Activated T-cell treated with anti-CD3 and anti-CD28 coated beads, Interleukin-2, amount 50 U/mL, for 4 hours (primary cell): ENCODE results near the gene PUS7L. TPM values are rescaled to one million over a fixed set of nuclear protein-coding genes. Genes with fewer than 3 reads are reported as not detected.
"Not testable (repeated sequence)": the region's sequence is repeated elsewhere in the genome, so short reads cannot be mapped to it uniquely, and the experiment has no call there.

ENCODE experiments used
- ATAC-seq, 2 donors: fragments of 200-7000 bp; cut with Tn5 transposase; one replicate each; pipeline ENCODE4 v1.10.0; 2021
- DNase-seq: peaks from one replicate; pipeline ENCODE4 v3.0.0-alpha.2; 2020
- H3K27me3 Mint-ChIP-seq: one replicate; pipeline ENCODE4 v1.8.0; 2021; ENCODE audit warnings: low read depth, mixed read lengths
- H3K36me3 Mint-ChIP-seq: one replicate; pipeline ENCODE4 v1.8.0; 2022; ENCODE audit warnings: mixed read lengths; ENCODE audit not compliant: insufficient read depth
- H3K4me1 Mint-ChIP-seq: one replicate; pipeline ENCODE4 v1.8.0; 2021; ENCODE audit warnings: low read depth, mixed read lengths
- H3K4me3 Mint-ChIP-seq: one replicate; pipeline ENCODE4 v1.8.0; 2021; ENCODE audit warnings: mild to moderate bottlenecking, moderate library complexity, mixed read lengths
- H3K9me3 Mint-ChIP-seq: one replicate; pipeline ENCODE4 v1.8.0; 2021; ENCODE audit warnings: mixed read lengths
- total RNA-seq, 3 donors: library from RNA; stranded (reverse); gene quantifications; one replicate each; pipeline ENCODE4 v1.2.1, GENCODE V29; 2021

PUS7L gene
- total RNA-seq, 3 donors from 2014 or later, result 21.2 to 23.4 (median 22.4) TPM

DNA sequence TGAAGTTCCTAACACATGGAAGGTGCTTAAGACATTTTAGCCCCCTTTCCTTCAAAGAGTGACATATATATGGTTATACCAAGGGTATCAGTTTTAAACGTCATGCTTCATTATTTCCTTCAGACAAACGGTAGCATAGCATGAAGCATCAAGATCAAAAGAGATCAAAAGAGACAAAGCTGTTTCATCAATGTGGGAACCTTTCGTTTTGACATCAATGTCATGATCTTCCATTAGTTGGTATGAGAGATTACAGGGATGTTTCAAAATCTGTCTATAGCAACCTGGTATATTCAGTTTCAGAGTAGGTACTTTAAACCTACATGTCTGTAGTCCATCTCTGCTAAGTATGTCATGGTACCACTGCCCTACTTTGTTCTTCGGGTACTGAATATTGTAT is 28.3 kb downstream of the PUS7L start:
- H3K4me3 Mint-ChIP-seq, result no peak overlapping the region
- H3K4me1 Mint-ChIP-seq, result peaks cover 6% of the 10 kb centered on the region
- no peak for DNase-seq
- H3K27me3 Mint-ChIP-seq, result no peaks in the 10 kb centered on the region
- H3K9me3 Mint-ChIP-seq, result no peaks in the 10 kb centered on the region
- peak; percentile 92 to 93 for ATAC-seq
- H3K36me3 Mint-ChIP-seq, result peaks cover 19% of the 10 kb centered on the region

DNA sequence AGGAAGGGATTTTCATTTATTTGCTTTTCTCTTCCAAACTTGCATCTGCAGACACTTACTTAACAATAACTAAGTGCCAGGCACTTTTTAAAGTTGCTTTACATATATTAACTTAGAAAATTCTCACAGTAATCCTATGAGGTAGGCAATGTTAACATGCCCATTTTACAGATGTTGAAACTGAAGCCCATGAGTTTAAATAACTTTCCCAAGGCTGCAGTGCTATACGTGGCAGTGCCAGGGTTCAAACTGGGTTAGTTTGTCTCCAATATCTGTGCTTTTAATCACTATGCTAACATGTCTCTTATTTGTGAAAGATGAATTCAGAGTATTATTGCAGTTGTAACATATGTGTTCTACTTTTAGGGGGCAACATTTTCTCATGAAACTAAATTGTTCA is 29.9 kb downstream of the PUS7L start:
- Mint-ChIP-seq H3K9me3 (no peaks in the 10 kb centered on the region), H3K36me3 (peaks cover 14% of the 10 kb centered on the region), H3K27me3 (no peaks in the 10 kb centered on the region), H3K4me3 (no peak overlapping the region), H3K4me1 (peaks cover 6% of the 10 kb centered on the region)
- ATAC-seq (no peak), DNase-seq (no peak)

DNA sequence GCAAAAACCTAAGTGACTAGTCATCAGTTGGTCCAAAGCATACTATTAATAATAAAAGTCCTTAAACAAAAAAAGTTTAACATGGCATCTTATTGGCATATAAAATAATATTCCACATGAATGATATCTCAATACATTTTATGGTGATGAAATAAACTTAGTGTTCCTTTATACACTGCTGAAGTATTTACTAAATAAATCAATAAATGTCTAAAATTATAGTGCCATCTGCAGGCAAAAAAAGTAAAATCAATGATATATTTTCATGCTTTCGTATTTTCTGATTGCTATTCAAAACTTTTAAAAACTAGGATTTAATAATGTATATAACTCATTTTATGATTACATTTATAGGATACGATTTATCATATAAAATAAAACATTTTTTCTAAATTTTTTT is 30.5 kb downstream of the PUS7L start:
- Mint-ChIP-seq H3K9me3 (no peaks in the 10 kb centered on the region), H3K4me3 (no peak overlapping the region), H3K27me3 (no peaks in the 10 kb centered on the region), H3K4me1 (peaks cover 6% of the 10 kb centered on the region), H3K36me3 (peaks cover 14% of the 10 kb centered on the region)
- DNase-seq (no peak), ATAC-seq (no peak)

DNA sequence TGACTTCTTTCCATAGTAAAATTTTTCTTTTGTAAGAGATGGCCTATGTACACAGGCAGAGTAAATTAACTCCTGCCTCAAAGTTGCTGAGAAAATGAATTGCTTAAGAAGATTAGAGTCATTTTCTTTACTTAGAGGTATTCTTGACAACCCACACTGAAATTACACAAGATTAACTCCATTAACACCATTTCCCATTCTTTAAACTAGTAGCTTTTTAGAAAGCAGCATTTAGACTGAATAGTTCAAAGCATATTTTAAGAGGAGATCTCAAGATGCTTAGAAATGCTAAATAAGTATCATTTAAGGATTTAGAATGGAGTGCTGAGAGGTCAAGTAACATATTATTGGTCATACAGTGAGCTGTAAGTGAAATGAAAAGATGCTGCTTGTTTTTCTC is 35.5 kb downstream of the PUS7L start:
- Mint-ChIP-seq H3K4me3 (no peak overlapping the region), H3K36me3 (peaks cover 10% of the 10 kb centered on the region), H3K4me1 (no peaks in the 10 kb centered on the region), H3K27me3 (no peaks in the 10 kb centered on the region), H3K9me3 (no peaks in the 10 kb centered on the region)
- DNase-seq, result no peak
- no peak for ATAC-seq

DNA sequence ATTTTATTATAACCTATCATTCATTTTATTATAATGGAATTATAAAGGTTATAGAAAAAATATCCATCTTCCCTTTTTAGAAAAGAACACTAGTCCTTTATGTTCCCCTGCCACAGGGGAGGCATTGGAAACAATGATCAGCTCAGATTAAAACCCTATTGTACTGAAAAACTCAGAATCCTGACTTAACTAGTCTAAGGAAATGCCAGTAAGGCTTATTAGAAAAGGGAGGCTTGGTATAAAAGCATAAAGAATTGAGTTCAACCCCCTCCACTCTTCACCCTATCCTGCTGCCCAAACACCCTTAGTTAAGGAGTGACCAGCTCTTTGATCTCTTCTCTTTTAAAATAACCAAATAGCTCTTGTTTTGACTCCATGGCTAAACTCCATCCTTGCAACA is 36.0 kb downstream of the PUS7L start:
- Mint-ChIP-seq H3K4me1 (no peaks in the 10 kb centered on the region), H3K36me3 (peaks cover 10% of the 10 kb centered on the region), H3K9me3 (no peaks in the 10 kb centered on the region), H3K27me3 (no peaks in the 10 kb centered on the region), H3K4me3 (no peak overlapping the region)
- ATAC-seq, result no peak
- DNase-seq, result no peak

DNA sequence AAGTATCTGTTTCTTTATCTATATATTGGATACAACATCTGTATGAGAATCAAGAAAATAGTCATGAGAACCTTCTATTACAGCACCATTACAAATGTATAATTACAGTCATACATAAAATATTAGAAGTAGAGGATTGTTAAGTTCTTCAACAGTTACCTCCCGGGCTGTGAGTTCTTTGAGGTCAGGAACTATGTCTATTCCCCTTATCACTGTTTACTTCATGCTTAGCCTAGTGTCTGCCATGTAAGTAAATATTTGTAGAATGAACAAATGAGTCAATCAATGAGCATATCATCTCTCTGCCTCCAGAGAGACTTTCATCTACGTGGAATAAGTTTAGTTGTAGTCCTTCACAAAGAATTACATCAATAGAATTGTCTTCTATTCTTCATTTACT is 47.2 kb downstream of the PUS7L start:
- Mint-ChIP-seq H3K27me3 (peaks cover 34% of the 10 kb centered on the region), H3K4me3 (no peak overlapping the region), H3K9me3 (peaks cover 16% of the 10 kb centered on the region), H3K4me1 (no peaks in the 10 kb centered on the region), H3K36me3 (no peaks in the 10 kb centered on the region)
- ATAC-seq (no peak), DNase-seq (no peak)

DNA sequence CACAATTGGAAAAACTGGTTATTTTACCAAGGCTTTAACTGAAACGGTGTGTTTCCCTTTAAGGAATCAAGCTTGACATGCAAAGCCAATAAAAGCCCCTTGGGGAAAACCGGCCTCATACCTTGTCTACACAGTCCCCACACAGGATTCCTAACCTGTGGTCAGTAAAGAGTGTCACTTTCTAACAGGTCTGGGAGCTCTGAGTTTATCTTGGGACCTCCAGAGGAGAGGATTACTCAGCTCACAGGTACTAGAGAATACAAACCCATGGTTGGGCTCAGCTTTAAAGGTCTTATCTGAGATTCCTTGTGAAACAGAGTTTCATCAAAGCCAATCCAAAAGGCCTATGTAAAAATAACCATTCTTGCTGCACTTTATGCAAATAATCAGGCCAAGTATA is 54.8 kb downstream of the PUS7L start:
- not testable (repeated sequence) for H3K4me3 Mint-ChIP-seq, H3K4me1 Mint-ChIP-seq, DNase-seq, ATAC-seq, H3K27me3 Mint-ChIP-seq, H3K36me3 Mint-ChIP-seq
- peaks cover 16% of the 10 kb centered on the region for H3K9me3 Mint-ChIP-seq

DNA sequence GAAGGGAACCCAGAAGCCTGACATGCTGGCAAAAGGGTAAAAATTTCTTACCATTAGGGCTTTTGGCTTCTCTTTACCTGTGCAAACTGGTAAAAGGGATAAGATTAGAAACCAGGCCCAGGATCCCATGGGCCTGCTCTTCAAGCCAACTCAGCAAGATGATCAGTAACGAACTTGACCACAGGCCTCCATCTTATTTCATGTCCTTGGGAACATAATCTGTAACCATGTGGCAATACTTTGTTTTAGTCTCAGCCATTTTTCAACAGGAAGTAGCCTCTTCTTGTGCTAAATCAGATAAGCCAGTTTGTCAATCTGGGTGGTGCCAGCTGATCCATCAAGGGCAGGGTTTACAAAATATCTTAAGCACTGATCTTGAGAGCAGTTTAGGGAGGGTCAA is 57.4 kb downstream of the PUS7L start:
- H3K9me3 Mint-ChIP-seq, H3K4me1 Mint-ChIP-seq, H3K36me3 Mint-ChIP-seq, H3K4me3 Mint-ChIP-seq, ATAC-seq, H3K27me3 Mint-ChIP-seq, DNase-seq: not testable (repeated sequence)

DNA sequence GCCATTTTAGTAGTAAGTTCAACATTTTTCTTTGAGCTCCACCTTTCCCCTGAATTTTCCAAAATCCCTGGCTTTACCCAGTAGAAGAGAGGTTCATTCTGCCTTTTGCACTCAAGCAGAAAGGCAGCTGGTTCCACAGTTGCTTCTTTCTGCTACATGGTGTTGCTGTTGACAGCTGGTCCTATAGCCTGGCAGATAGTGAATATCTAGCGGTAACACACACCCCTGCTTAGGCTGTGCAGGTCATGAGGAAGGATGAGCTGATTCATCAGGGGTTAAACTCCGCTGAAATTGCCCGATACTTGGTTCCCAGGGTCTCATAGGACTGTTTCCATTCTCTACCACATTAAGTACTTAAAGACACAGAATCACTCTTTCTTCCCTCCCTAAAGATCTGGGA is 62.4 kb downstream of the PUS7L start:
- Mint-ChIP-seq H3K4me3 (no peak overlapping the region), H3K4me1 (peaks cover 6% of the 10 kb centered on the region), H3K36me3 (no peaks in the 10 kb centered on the region), H3K9me3 (no peaks in the 10 kb centered on the region), H3K27me3 (peaks cover 5% of the 10 kb centered on the region)
- DNase-seq, result no peak
- ATAC-seq, result no peak

DNA sequence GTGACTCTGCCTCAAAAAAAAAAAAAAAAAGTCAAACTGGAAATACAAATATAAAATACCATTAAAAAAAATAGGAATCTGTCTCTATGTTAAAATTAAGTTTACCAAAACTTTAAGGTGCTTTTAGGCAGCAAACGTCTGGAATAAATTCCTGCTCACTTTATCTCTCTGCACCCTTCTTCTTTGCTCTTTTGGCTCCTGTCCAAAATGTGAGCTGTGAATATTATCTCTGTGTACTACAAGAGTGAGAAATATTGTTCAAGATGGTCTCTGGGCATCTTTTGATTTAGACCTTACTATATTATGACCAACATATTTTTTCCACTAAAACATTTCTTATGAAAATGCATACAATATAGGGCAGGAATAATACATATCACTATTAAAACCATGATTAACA is 63.7 kb downstream of the PUS7L start:
- peaks cover 5% of the 10 kb centered on the region for H3K27me3 Mint-ChIP-seq
- H3K36me3 Mint-ChIP-seq, result no peaks in the 10 kb centered on the region
- H3K4me1 Mint-ChIP-seq, result peaks cover 4% of the 10 kb centered on the region
- no peaks in the 10 kb centered on the region for H3K9me3 Mint-ChIP-seq
- DNase-seq (no peak), ATAC-seq (no peak)
- no peak overlapping the region for H3K4me3 Mint-ChIP-seq

DNA sequence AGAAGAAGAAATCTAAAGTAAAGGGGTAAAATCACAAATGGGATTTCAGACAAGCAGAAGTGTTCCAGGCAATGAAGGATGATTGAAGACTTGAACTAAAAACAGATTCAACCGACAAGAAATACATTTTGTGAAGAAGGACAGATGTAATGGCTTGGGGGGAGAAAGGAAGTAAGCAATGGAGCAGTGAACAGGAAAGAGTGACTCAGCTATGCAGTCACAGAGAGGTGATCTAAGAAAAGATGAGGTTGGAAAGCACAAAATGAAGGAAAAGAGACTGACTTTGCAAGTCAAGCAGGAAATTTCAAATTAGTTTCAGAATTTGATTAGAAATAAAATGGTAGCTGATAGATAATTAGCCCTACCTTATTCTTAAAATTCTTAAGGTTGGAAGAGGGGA is 66.5 kb downstream of the PUS7L start:
- Mint-ChIP-seq H3K4me3 (no peak overlapping the region), H3K36me3 (no peaks in the 10 kb centered on the region), H3K9me3 (no peaks in the 10 kb centered on the region), H3K27me3 (peaks cover 15% of the 10 kb centered on the region), H3K4me1 (peaks cover 4% of the 10 kb centered on the region)
- no peak for ATAC-seq
- no peak for DNase-seq

DNA sequence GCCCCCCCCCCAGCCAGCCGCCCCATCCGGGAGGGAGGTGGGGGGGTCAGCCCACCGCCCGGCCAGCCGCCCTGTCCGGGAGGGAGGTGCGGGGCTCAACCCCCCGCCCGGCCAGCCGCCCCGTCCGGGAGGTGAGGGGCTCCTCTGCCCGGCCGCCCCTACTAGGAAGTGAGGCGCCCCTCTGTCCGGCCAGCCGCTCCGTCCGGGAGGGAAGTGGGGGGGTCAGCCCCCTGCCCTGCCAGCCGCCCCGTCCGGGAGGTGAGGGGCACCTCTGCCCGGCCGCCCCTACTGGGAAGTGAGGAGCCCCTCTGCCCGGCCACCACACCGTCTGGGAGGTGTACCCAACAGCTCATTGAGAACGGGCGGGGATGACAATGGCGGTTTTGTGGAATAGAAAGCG is 73.1 kb downstream of the PUS7L start:
- not testable (repeated sequence) for H3K4me1 Mint-ChIP-seq, ATAC-seq, DNase-seq, H3K9me3 Mint-ChIP-seq, H3K4me3 Mint-ChIP-seq, H3K36me3 Mint-ChIP-seq
- peaks cover 16% of the 10 kb centered on the region for H3K27me3 Mint-ChIP-seq

DNA sequence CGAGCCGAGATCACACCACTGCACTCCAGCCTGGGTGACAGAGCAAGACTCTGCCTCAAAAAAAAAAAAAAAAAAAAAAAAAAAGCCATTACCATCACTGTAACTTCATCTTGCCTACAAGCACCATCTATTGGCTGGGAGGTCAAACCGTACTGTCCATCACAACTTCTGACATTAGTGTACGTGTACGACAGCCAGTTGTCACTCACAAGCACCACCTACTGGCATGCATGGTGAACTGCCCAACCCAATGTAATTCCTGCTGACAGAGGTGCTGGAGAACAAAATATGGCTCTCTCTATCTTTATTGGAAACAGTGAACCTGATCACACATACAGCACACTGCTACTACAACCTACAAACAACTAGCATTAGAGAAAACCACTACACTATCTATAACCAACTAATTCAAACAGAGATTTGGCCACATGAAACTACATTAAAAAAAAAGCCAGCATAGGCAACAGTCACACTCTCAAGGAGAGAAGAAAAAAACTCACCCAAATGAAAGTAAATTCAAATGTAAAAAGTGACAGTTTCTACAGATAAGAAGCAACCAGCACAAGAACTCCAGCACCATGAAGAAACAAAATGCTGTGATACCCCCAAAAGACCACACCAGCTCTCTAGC is 82.3 kb downstream of the PUS7L start:
- peaks cover 6% of the 10 kb centered on the region for H3K9me3 Mint-ChIP-seq
- H3K4me1 Mint-ChIP-seq, result no peaks in the 10 kb centered on the region
- no peak for ATAC-seq
- H3K4me3 Mint-ChIP-seq, result no peak overlapping the region
- DNase-seq, result no peak
- peaks cover 17% of the 10 kb centered on the region for H3K27me3 Mint-ChIP-seq
- H3K36me3 Mint-ChIP-seq, result no peaks in the 10 kb centered on the region

DNA sequence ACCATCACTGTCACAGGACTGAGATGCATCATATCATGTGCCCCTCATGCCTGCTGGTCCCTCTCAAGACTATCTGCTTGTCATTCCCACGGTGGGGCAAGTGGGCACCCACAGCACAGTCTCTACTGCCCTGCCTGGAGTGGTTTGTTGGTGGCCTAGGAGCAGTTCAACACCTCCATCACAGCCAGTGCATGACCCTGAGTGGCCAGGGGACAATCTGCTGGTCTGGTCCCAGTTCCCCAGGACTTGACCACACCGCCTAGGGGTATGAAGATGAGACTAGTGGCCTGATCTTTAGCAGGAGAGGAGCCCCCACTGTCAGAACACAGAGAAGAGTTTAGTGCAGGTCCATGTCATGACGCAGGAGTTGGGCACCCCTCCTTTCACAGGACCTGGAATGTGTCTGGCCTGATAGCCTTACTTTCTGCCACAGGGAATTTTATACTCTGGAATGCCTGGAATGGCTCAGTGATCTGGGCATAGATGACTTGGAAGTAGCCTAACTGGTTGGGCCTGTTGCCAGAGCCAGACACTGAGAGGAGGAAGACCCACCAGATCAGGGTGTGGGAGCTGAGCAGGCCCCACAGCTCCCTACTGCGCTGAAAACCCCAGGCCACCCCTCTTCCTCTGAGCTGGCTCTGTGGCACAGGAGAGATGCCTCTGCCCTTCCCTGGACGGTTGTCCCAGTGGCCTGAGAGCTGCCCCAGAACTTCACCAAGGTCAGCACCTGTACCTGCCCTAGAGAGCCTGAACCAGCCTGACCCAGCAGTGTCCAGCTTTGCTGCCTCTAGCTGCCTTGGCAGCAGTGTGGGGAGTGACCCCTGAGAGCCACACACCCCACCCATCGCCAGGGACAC is 83.3 kb downstream of the PUS7L start:
- Mint-ChIP-seq H3K4me1 (no peaks in the 10 kb centered on the region), H3K36me3 (no peaks in the 10 kb centered on the region), H3K4me3 (no peak overlapping the region), H3K9me3 (peaks cover 6% of the 10 kb centered on the region), H3K27me3 (peaks cover 16% of the 10 kb centered on the region)
- DNase-seq (no peak), ATAC-seq (no peak)

DNA sequence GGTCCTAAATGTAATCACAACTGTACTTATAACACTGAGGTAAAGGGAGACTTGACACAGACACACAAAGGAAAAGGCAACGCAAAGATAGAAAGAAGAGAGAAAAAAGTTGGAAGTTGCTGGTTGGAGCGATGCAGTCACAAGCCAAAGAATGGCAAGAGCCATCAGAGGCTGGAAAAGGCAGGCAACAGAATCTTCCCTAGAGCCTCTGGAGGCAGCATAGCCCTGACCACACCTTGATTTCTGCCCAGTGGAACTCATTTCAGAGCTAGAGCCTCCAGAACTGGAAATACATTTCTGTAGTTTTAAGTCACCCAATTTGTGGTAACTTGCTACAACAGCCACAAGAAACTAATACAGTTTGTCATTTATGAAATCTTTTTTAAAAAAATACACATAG is 89.2 kb downstream of the PUS7L start:
- H3K36me3 Mint-ChIP-seq, result no peaks in the 10 kb centered on the region
- H3K4me1 Mint-ChIP-seq, result no peaks in the 10 kb centered on the region
- no peak overlapping the region for H3K4me3 Mint-ChIP-seq
- no peak for DNase-seq
- ATAC-seq, result no peak
- peaks cover 10% of the 10 kb centered on the region for H3K27me3 Mint-ChIP-seq
- H3K9me3 Mint-ChIP-seq, result no peaks in the 10 kb centered on the region
